K562 (cell line): Measurements from ENCODE around the gene IRF8. TPM values are rescaled to one million over a fixed set of nuclear protein-coding genes. Genes with fewer than 3 reads are reported as not detected.

ENCODE experiments used
- ATAC-seq: fragments of 200-7000 bp; cut with Tn5 transposase; 3 replicates; pipeline ENCODE4 v1.9.1; 2020; ENCODE audit warnings: moderate library complexity
- BruUV-seq: library from RNA; stranded (reverse); fragments of 400-500 nt; replicated peaks from 2 replicates; lab custom pipeline; 2021; lab: Mats Ljungman, UMichigan
- CTCF ChIA-PET: fragments of 300-600 bp; formaldehyde crosslinking; extraction: SDS; loops from one replicate; lab custom pipeline; 2021; ENCODE audit warnings: low intra/inter-chr PET ratio; lab: Yijun Ruan, JAX
- POLR2A ChIA-PET: fragments of 300-600, 350-650 bp; sonication (Branson Sonifier 250); formaldehyde crosslinking; extraction: SDS; loops from one replicate; lab custom pipeline; 2021; ENCODE audit warnings: antibody characterized with exemption, inconsistent platforms; lab: Yijun Ruan, JAX
- DNase-seq, 4 experiments: peaks; one replicate each; pipeline versions ENCODE4 v3.0.0 to v3.0.0-alpha.2; 2011 to 2018; ENCODE audit warnings: low spot score in 3 of 4, mixed read lengths in 3 of 4; ENCODE audit errors: extremely low read depth in 1 of 4
- FAIRE-seq: peaks from 2 replicates; lab custom pipeline; 2011; peaks lifted over from hg19 to GRCh38; lab: Jason Lieb, UNC
- H2AFZ ChIP-seq: 2 replicates; pipeline ENCODE4 v1.6.0; 2011; ENCODE audit warnings: low read depth, low read length, control low read depth, inconsistent platforms
- H3K27ac ChIP-seq: fragments of 200-600 bp; 3 replicates; pipeline ENCODE4 v1.8.0; 2011; ENCODE audit warnings: low read depth, mild to moderate bottlenecking, control low read depth, inconsistent platforms, low read length, moderate library complexity, mixed read lengths; ENCODE audit errors: extremely low read depth
- H3K27me3 ChIP-seq, 2 experiments: fragments of 300-600 bp in 1 of 2; 2 replicates in 1 of 2; 3 replicates in 1 of 2; pipeline versions ENCODE4 v1.6.0 to v1.8.0; 2011; ENCODE audit warnings: inconsistent platforms in 2 of 2, low read length in 2 of 2, mild to moderate bottlenecking in 1 of 2, mixed read lengths in 1 of 2, moderate library complexity in 1 of 2; ENCODE audit not compliant: control insufficient read depth in 2 of 2, insufficient read depth in 2 of 2
- H3K36me3 ChIP-seq: fragments of 300-600 bp; 3 replicates; pipeline ENCODE4 v1.8.0; 2011; ENCODE audit warnings: mild to moderate bottlenecking, low read length, inconsistent platforms; ENCODE audit not compliant: control insufficient read depth, insufficient read depth
- H3K4me1 ChIP-seq, 2 experiments: fragments of 200-600 bp in 1 of 2; replicated peaks in 1 of 2; 2 replicates in 1 of 2; 3 replicates in 1 of 2; pipeline versions ENCODE4 v1.5.1 to v1.8.0; 2011; ENCODE audit warnings: inconsistent platforms in 2 of 2, low read length in 2 of 2, mild to moderate bottlenecking in 1 of 2, mixed read lengths in 1 of 2, moderate library complexity in 1 of 2; ENCODE audit not compliant: control insufficient read depth in 2 of 2, insufficient read depth in 2 of 2
- H3K4me2 ChIP-seq: 2 replicates; pipeline ENCODE4 v1.6.1; 2011; ENCODE audit warnings: low read length, control low read depth, inconsistent platforms, mixed read lengths; ENCODE audit not compliant: insufficient read depth
- H3K4me3 ChIP-seq: fragments of 200-600 bp; sonication (generic), shearing (Covaris generic); 2 replicates; pipeline ENCODE4 v1.5.1; 2016; ENCODE audit warnings: control low read depth, inconsistent platforms
- H3K79me2 ChIP-seq: fragments of 200-600 bp; 3 replicates; pipeline ENCODE4 v1.8.0; 2011; ENCODE audit warnings: low read length, inconsistent platforms; ENCODE audit not compliant: control insufficient read depth, insufficient read depth
- H3K9ac ChIP-seq, 2 experiments: 2 replicates each; pipeline versions ENCODE4 v1.6.0 to v1.6.1; 2011; ENCODE audit warnings: low read depth in 2 of 2, low read length in 2 of 2, control low read depth in 1 of 2, inconsistent platforms in 1 of 2, mild to moderate bottlenecking in 1 of 2, mixed read lengths in 1 of 2; ENCODE audit not compliant: insufficient read depth in 1 of 2
- H3K9me1 ChIP-seq: one replicate; pipeline ENCODE4 v1.6.0; 2011; ENCODE audit warnings: inconsistent platforms, mild to moderate bottlenecking, low read length, moderate library complexity; ENCODE audit not compliant: control insufficient read depth, insufficient read depth
- H3K9me3 ChIP-seq: replicated peaks from 2 replicates; pipeline ENCODE4 v1.5.1; 2011; ENCODE audit warnings: low read depth, low read length, inconsistent platforms; ENCODE audit not compliant: control insufficient read depth, insufficient read depth
- H4K20me1 ChIP-seq: replicated peaks from 2 replicates; pipeline ENCODE4 v1.6.1; 2011; ENCODE audit warnings: low read length, inconsistent platforms, mixed read lengths; ENCODE audit not compliant: control insufficient read depth, insufficient read depth
- CCNT2 ChIP-seq: IDR thresholded peaks from 2 replicates; pipeline ENCODE4 v1.6.1; 2011; ENCODE audit warnings: borderline replicate concordance, low read depth, mild to moderate bottlenecking, moderate library complexity, mixed read lengths, low read length; ENCODE audit not compliant: insufficient read length; ENCODE audit errors: extremely low read depth
- ETV1 ChIP-seq: fragments of 450-650 bp; conservative IDR thresholded peaks from 2 replicates; pipeline ENCODE4 v1.6.1; 2016; ENCODE audit warnings: missing genetic modification characterization, control low read depth, low read depth, missing compliant biosample characterization
- HIVEP1 ChIP-seq: fragments of 250-450 bp; sonication (Bioruptor Pico); IDR thresholded peaks from 2 replicates; pipeline ENCODE4 v1.4.0; 2020; ENCODE audit warnings: mild to moderate bottlenecking
- MCM7 ChIP-seq, 2 experiments: fragments of 450-650 bp; IDR thresholded peaks; 2 replicates each; pipeline ENCODE4 v1.6.1; 2016 to 2018
- NCOR1 ChIP-seq: fragments of 450-650 bp; IDR thresholded peaks from 2 replicates; pipeline ENCODE4 v1.6.1; 2016; ENCODE audit warnings: mild to moderate bottlenecking, moderate library complexity
- PCBP1 ChIP-seq: fragments of 200-400 bp; formaldehyde crosslinking; IDR thresholded peaks from 2 replicates; pipeline ENCODE4 v1.6.1; 2018; ENCODE audit warnings: mild to moderate bottlenecking, low read depth, low read length; ENCODE audit not compliant: poor library complexity, severe bottlenecking
- PRPF4 ChIP-seq: fragments of 200-400 bp; formaldehyde crosslinking; IDR thresholded peaks from one replicate; pipeline ENCODE4 v1.6.1; 2017; ENCODE audit warnings: low read length, low read depth, mild to moderate bottlenecking; ENCODE audit not compliant: insufficient read depth, poor library complexity, severe bottlenecking
- RCOR1 ChIP-seq, 2 experiments: IDR thresholded peaks; 2 replicates each; pipeline ENCODE4 v1.6.1; 2012; ENCODE audit warnings: low read depth in 2 of 2, low read length in 2 of 2, borderline replicate concordance in 1 of 2, improper control_type of control experiment in 1 of 2
- SIRT6 ChIP-seq: IDR thresholded peaks from one replicate; pipeline ENCODE4 v1.6.1; 2012; ENCODE audit warnings: low read depth, mild to moderate bottlenecking, control low read depth, inconsistent platforms, low read length, moderate library complexity
- SNAPC5 ChIP-seq: fragments of 250-450 bp; sonication (Bioruptor Pico); IDR thresholded peaks from 2 replicates; pipeline ENCODE4 v1.8.0; 2021; ENCODE audit warnings: moderate library complexity, mild to moderate bottlenecking, inconsistent platforms
- SNIP1 ChIP-seq: fragments of 450-650 bp; IDR thresholded peaks from 2 replicates; pipeline ENCODE4 v1.7.1; 2017; ENCODE audit warnings: low read depth, mild to moderate bottlenecking
- YY1 ChIP-seq, 3 experiments: IDR thresholded peaks; 2 replicates each; pipeline ENCODE4 v1.6.1; 2011; ENCODE audit warnings: low read length in 2 of 3, mild to moderate bottlenecking in 2 of 3, moderate library complexity in 2 of 3, borderline replicate concordance in 1 of 3, control low read depth in 1 of 3, low read depth in 1 of 3; ENCODE audit not compliant: insufficient read depth in 3 of 3, insufficient replicate concordance in 2 of 3, control insufficient read depth in 1 of 3, insufficient read length in 1 of 3; ENCODE audit errors: extremely low read depth in 1 of 3
- ZNF134 ChIP-seq: fragments of 250-450 bp; sonication (Bioruptor Pico); conservative IDR thresholded peaks from 2 replicates; pipeline ENCODE4 v1.4.0; 2020
- ZNF175 ChIP-seq: fragments of 200-800 bp; sonication (Bioruptor generic); IDR thresholded peaks from 2 replicates; pipeline ENCODE4 v1.6.1; 2016; ENCODE audit warnings: low read depth, mild to moderate bottlenecking, missing genetic modification characterization, missing compliant biosample characterization
- ZNF239 ChIP-seq: fragments of 250-450 bp; sonication (Bioruptor Pico); IDR thresholded peaks from 2 replicates; pipeline ENCODE4 v1.4.0; 2020; ENCODE audit warnings: mild to moderate bottlenecking
- ZNF436 ChIP-seq: fragments of 250-450, 450-650 bp; sonication (Bioruptor Pico); formaldehyde crosslinking; IDR thresholded peaks from 2 replicates; pipeline ENCODE4 v1.7.0; 2020; ENCODE audit warnings: mild to moderate bottlenecking
- ZNF583 ChIP-seq: fragments of 250-450 bp; sonication (Bioruptor Pico); IDR thresholded peaks from 2 replicates; pipeline ENCODE4 v1.4.0; 2020
- ZNF707 ChIP-seq: fragments of 250-450 bp; sonication (Bioruptor Pico); conservative IDR thresholded peaks from 2 replicates; pipeline ENCODE4 v1.8.0; 2022; ENCODE audit warnings: inconsistent platforms, mild to moderate bottlenecking, moderate library complexity
- ZNF79 ChIP-seq: fragments of 250-450 bp; sonication (Bioruptor Pico); IDR thresholded peaks from 2 replicates; pipeline ENCODE4 v1.4.0; 2020; ENCODE audit warnings: low read depth, mild to moderate bottlenecking, moderate library complexity
- WGBS: fragments of 100-300 bp; shearing (Covaris generic); methylation state at CpG from one replicate; pipeline ENCODE4 v1.1.6; 2016; ENCODE audit warnings: low coverage, mixed read lengths; ENCODE audit not compliant: insufficient coverage; ENCODE audit errors: missing lambda C conversion rate; 5-methylcytosine and 5-hydroxymethylcytosine counted together
- in situ Hi-C: fragments of 300-500 bp; cut with MboI; formaldehyde crosslinking; loops from 4 replicates; pipeline ENCODE4 v1.15.0; 2018; ENCODE audit warnings: inconsistent platforms, mixed read lengths
- intact Hi-C: fragments of 100-400 bp; cut with micrococcal nuclease; formaldehyde crosslinking; loops from 2 replicates; pipeline ENCODE4 v1.14.2; 2022
- polyA plus RNA-seq, 8 experiments: library from polyadenylated mRNA; depleted of rRNA in 4 of 8; stranded (reverse) in 5 of 8; unstranded in 3 of 8; fragments of >200 nt; fragmentation: Nextera tagmentation in 2 of 8; fragmentation: Illumina TruSeq in 1 of 8; extraction: Ambion mirVana in 2 of 8; extraction: Trizol in 1 of 8; gene quantifications; 2 replicates each; pipeline versions ENCODE4 v1.2.1 to v1.2.3, GENCODE V29; 2011 to 2014; ENCODE audit warnings: inconsistent platforms in 1 of 8, missing spikeins in 1 of 8
- total RNA-seq, 7 experiments: library from RNA; depleted of rRNA in 6 of 7; stranded (reverse); fragments of >200 nt in 6 of 7; fragmentation: Illumina TruSeq in 2 of 7; extraction: Trizol in 2 of 7; gene quantifications; 2 replicates each; pipeline versions ENCODE4 v1.2.1 to v1.2.3, GENCODE V29; 2011 to 2021; ENCODE audit warnings: low replicate concordance in 1 of 7

IRF8 gene
- total and polyA plus RNA-seq, 9 of the 15 experiments (the other 6 are each of a cell fraction or from before 2014, with no cell fraction given) = 0.01 to 0.98 TPM; not detected in 7

- H3K4me1 ChIP-seq = peaks cover 4 to 8% of the 10 kb centered on the region in 2 experiments; a peak in 3 of 5 replicates
- H3K9ac ChIP-seq = no peak overlapping the region
- BruUV-seq = no TSS peak
- WGBS = 0% methylated on average over 15 of the region's 15 CpGs
- no peak for ATAC-seq
- no peaks in the 10 kb centered on the region for H3K36me3 ChIP-seq
- DNase-seq = no peak
- H3K4me3 ChIP-seq = no peak overlapping the region
- H4K20me1 ChIP-seq = peaks cover 5% of the 10 kb centered on the region
- no peak for FAIRE-seq
- in situ Hi-C loops = no loop called here
- H3K9me3 ChIP-seq = no peaks in the 10 kb centered on the region
- POLR2A ChIA-PET = interaction anchor here (1.0 to 1.1 kb wide), 2 partner anchors 9 to 19 kb away, joined by 3 to 4 read pairs; no protein-coding TSS in a partner anchor
- H3K9me1 ChIP-seq = no peaks in the 10 kb centered on the region
- no peak overlapping the region for H3K4me2 ChIP-seq
- CTCF ChIA-PET = no interaction called here
- intact Hi-C loops = no loop called here
- TF ChIP-seq MCM7 (IDR thresholded peaks at IDR 0.05) = no peak
- no peak for TF ChIP-seq SNAPC5 (CRISPR knock-in tag)
- TF ChIP-seq ZNF239 = no peak
- no peak for TF ChIP-seq ETV1 (tag)
- TF ChIP-seq PRPF4 = no peak
- TF ChIP-seq ZNF707 (CRISPR knock-in tag) = no peak
- TF ChIP-seq ZNF79 (CRISPR knock-in tag) = no peak
- TF ChIP-seq ZNF436 (CRISPR knock-in tag) = no peak
- TF ChIP-seq YY1 (IDR thresholded peaks at IDR 0.05; ENCODE audit: borderline replicate concordance in 1 of 3, control insufficient read depth in 1 of 3, extremely low read depth in 1 of 3, insufficient read depth in 3 of 3, insufficient read length in 1 of 3, insufficient replicate concordance in 2 of 3, low read depth in 1 of 3, low read length in 2 of 3) = no peak
- no peak for TF ChIP-seq PCBP1
- no peak for TF ChIP-seq SIRT6
- TF ChIP-seq ZNF175 (CRISPR knock-in tag) = no peak
- TF ChIP-seq CCNT2 = no peak
- TF ChIP-seq NCOR1 = no peak
- TF ChIP-seq HIVEP1 (CRISPR knock-in tag) = no peak
- TF ChIP-seq ZNF583 = no peak
- TF ChIP-seq SNIP1 = no peak
- TF ChIP-seq ZNF134 (CRISPR knock-in tag) = no peak
- no peak for TF ChIP-seq RCOR1 (IDR thresholded peaks at IDR 0.05; ENCODE audit: borderline replicate concordance in 1 of 2, low read depth in 2 of 2, low read length in 2 of 2)
- H3K27ac ChIP-seq = no peak overlapping the region
- peaks cover 46 to 87% of the 10 kb centered on the region in 2 experiments for H3K27me3 ChIP-seq
- no peaks in the 10 kb centered on the region for H3K79me2 ChIP-seq
- H2AFZ ChIP-seq = no peak overlapping the region
Observed at GRCh38 chr16:85911251-85911930, 12.4 kb downstream of the IRF8 start.
